NCI-H82 treated with DMSO at 0.1 percent for 48 hours (cell line): ENCODE results near the gene PARD3.

ENCODE experiments used
- DNase-seq: peaks from one replicate; lab custom pipeline; 2025; ENCODE audit not compliant: unreplicated experiment; lab: John Stamatoyannopoulos, UW

The PARD3 gene

GRCh38 chr10:34698248-34698831 lies 116.8 kb downstream of the PARD3 start:
- no peak for DNase-seq

- DNase-seq: no peak
Measured at GRCh38 chr10:34697351-34698247, 117.5 kb downstream of the PARD3 start.

DNA sequence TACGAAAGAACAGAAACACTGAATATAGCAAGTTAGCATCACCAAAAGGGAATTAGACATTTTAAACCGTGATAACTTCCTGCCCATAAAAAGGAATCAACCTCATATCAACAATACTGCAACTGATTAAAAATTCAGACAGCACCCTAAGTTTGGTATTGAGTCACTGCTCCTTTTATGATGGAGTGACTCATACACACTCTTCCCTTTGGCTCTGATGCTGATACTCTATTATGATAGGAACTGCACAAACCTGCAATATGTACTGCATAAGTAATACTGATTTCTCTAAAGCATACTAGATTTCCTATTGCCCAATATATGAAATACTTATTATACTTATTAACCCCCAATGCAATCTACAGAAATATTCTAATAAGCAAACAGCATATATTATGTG lies 118.7 kb downstream of the PARD3 start:
- no peak for DNase-seq

GRCh38 chr10:34690383-34691049 lies 124.6 kb downstream of the PARD3 start:
- DNase-seq: no peak

GRCh38 chr10:34689053-34689452 lies 126.0 kb downstream of the PARD3 start:
- no peak for DNase-seq

GRCh38 chr10:34687434-34688210 lies 127.5 kb downstream of the PARD3 start:
- no peak for DNase-seq

DNA sequence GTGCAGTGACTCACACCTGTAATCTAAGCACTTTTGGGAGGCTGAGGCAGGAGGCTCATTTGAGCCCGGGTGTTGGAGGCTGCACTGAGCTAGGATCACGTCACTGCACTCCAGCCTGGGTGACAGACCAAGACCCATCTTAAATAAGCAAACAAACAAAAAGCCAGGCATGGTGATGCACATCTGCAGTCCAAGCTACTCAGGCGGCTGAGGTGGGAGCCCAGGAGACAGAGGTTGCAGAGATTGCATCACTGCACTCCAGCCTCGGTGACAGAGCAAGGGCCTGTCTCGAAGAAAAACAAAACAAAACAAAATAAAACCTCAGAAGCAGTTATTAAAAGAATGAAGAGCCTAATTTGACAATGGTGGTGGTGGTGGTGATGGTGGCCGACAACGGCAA lies 132.5 kb downstream of the PARD3 start:
- no peak for DNase-seq

GRCh38 chr10:34681933-34682332 lies 133.2 kb downstream of the PARD3 start:
- DNase-seq: no peak

GRCh38 chr10:34679177-34679576 lies 135.9 kb downstream of the PARD3 start:
- no peak for DNase-seq

- no peak for DNase-seq
Measured at GRCh38 chr10:34677591-34677990, 137.5 kb downstream of the PARD3 start.

DNA sequence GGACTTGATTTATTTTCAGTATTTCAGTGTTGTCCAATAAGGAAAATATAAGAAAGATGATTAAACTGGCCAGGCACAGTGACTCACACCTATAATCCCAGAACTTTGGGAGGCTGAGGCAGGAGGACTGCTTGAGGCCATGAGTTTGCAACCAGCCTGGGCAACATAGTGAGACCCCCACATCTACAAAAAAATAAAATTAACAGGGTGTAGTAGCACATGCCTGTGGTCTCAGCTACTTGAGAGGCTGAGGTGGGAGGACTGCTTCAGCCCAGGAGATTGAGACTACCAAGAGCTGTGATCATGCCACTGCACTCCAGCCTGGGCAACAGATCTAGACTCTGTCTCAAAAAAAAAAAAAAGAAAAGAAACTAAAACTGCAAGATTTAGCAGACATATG lies 138.0 kb downstream of the PARD3 start:
- DNase-seq: no peak

DNA sequence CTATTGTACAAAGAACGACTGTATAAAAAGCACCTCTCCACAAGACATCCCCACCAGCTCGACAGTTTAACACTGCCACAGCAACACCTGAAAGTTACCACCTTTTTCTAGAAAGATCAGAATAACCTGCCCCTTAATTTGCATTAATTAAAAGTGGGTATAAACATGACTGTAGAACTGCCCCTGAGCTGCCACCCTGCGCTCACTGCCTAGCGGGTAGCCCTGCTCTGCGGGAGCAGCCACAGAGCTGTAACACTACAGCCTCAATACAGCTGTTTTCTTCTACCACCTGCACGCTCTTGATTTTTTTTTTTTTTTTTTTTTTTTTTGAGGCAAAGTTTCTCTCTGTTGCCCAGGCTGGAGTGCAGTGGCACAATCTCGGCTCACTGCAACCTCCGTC lies 140.9 kb downstream of the PARD3 start:
- DNase-seq: no peak

GRCh38 chr10:34670081-34670480 lies 145.0 kb downstream of the PARD3 start:
- no peak for DNase-seq

- no peak for DNase-seq
Measured at GRCh38 chr10:34669079-34669478, 146.0 kb downstream of the PARD3 start.

DNA sequence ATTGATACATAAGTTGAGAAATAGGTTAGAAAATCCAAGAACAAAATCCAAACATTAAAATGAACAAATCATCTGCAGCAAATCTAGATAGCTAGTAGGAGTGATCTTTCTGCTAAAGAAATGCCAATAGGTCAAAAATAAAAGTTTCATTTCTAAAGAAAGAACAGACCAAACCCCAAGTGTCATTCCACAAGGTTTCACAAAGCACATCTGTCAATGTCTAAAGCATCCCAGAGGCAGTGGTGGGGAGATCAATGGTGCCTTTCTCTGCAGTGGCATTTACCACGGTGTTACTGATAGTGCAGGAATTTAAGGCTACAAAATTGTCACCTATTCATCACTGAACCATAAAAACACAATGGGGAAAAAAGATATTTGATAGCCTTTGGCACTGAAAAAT lies 147.9 kb downstream of the PARD3 start:
- no peak for DNase-seq

GRCh38 chr10:34666008-34666704 lies 148.9 kb downstream of the PARD3 start:
- peak; percentile 55 for DNase-seq

GRCh38 chr10:34664706-34665105 lies 150.4 kb downstream of the PARD3 start:
- no peak for DNase-seq

DNA sequence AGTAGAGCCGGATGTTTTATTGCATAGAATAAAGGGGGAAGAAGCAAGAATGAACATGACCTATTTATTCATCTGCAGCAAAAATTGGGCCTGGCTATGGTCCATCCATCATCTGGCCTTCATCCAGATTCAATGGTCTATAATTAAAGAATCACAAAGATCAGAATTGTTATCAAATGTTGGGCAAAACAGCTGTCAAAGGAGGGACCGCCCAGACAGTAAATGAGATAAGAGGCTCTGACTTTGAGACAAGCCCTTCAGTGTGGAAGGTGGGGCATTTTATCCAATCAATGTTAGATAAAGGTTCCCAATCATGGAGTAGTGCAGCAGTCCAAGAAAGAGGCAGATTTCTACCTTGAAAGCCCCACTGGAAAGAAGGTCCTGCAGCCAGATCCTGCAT lies 153.5 kb downstream of the PARD3 start:
- no peak for DNase-seq

DNA sequence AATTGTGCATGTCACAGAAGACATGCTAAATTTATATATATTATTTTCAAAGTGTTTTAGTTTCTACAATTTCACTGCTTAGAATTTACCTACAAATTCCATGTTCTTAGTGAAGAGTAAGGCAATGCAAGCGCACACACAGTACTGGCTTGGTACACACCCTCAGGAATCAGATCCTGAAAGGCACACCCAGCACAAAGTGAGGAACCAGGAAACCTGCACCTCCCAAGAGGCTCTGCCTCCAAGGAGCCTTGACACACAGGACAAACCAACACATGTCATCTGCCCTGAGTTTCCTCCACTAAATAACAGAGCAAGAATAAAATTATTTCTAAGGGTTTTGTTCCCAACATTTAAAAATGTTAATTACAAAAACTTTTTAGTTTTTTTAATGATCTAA lies 156.2 kb downstream of the PARD3 start:
- no peak for DNase-seq

- DNase-seq: no peak
Measured at GRCh38 chr10:34656661-34657060, 158.4 kb downstream of the PARD3 start.
